GM21528 (cell line): ENCODE measurements around the gene RABL2A.
"Not testable (repeated sequence)": the region's sequence is repeated elsewhere in the genome, so short reads cannot be mapped to it uniquely, and the experiment has no call there.

Experiments
- ATAC-seq: cut with Tn5 transposase; IDR thresholded peaks from one replicate; pipeline ENCODE4 v1.9.1; 2021; ENCODE audit warnings: mild to moderate bottlenecking, moderate library complexity; ENCODE audit not compliant: unreplicated experiment, low FRiP score

RABL2A gene

GRCh38 chr2:113626616-113627330 is at the start of gene RABL2A:
TSS of gene RABL2A (plus strand) at chr2:113627266. CDS start at chr2:113628607, 1,341 bp downstream.
- peak; percentile 95 for ATAC-seq

GRCh38 chr2:113578508-113578907 is 48.6 kb upstream of the RABL2A start:
- not testable (repeated sequence) for ATAC-seq

GRCh38 chr2:113582473-113582872 is 44.6 kb upstream of the RABL2A start:
- not testable (repeated sequence) for ATAC-seq

- ATAC-seq: not testable (repeated sequence)
These were observed 43.4 kb upstream of the RABL2A start for GRCh38 chr2:113583521-113584225.

- ATAC-seq: not testable (repeated sequence)
These were observed 42.6 kb upstream of the RABL2A start for GRCh38 chr2:113584311-113585092.

- ATAC-seq: not testable (repeated sequence)
These were observed 39.9 kb upstream of the RABL2A start for GRCh38 chr2:113587201-113587600.

- ATAC-seq: not testable (repeated sequence)
These were observed 37.5 kb upstream of the RABL2A start for GRCh38 chr2:113589591-113589990.

GRCh38 chr2:113591926-113592325 is 35.1 kb upstream of the RABL2A start:
- not testable (repeated sequence) for ATAC-seq

GRCh38 chr2:113593280-113593679 is 33.8 kb upstream of the RABL2A start:
- ATAC-seq: not testable (repeated sequence)

GRCh38 chr2:113595725-113596124 is 31.3 kb upstream of the RABL2A start:
- ATAC-seq: not testable (repeated sequence)

- not testable (repeated sequence) for ATAC-seq
These were observed 29.9 kb upstream of the RABL2A start for GRCh38 chr2:113597164-113597563.

- not testable (repeated sequence) for ATAC-seq
These were observed 29.5 kb upstream of the RABL2A start for GRCh38 chr2:113597572-113597971.

- ATAC-seq: not testable (repeated sequence)
These were observed 28.9 kb upstream of the RABL2A start for GRCh38 chr2:113598180-113598579.

GRCh38 chr2:113598738-113599137 is 28.3 kb upstream of the RABL2A start:
- ATAC-seq: not testable (repeated sequence)

GRCh38 chr2:113599208-113599607 is 27.9 kb upstream of the RABL2A start:
- ATAC-seq: not testable (repeated sequence)

- not testable (repeated sequence) for ATAC-seq
These were observed 24.9 kb upstream of the RABL2A start for GRCh38 chr2:113602040-113602769.

- no peak for ATAC-seq
These were observed 24.1 kb upstream of the RABL2A start for GRCh38 chr2:113602869-113603466.

- peak; percentile 95 for ATAC-seq
These were observed 23.5 kb upstream of the RABL2A start for GRCh38 chr2:113603467-113604084.

GRCh38 chr2:113604085-113604477 is 23.0 kb upstream of the RABL2A start:
- not testable (repeated sequence) for ATAC-seq
